RWPE1 (cell line): ENCODE results near the gene LZTFL1.

Experiments
- CTCF ChIA-PET: fragments of 350-600 bp; sonication (Branson Sonifier 250); formaldehyde crosslinking; extraction: SDS; loops from one replicate; lab custom pipeline; 2021; lab: Yijun Ruan, JAX
- POLR2A ChIA-PET: fragments of 400-600 bp; formaldehyde crosslinking; extraction: SDS; loops from one replicate; lab custom pipeline; 2020; ENCODE audit warnings: antibody characterized with exemption; ENCODE audit not compliant: low non-redundant PET; lab: Yijun Ruan, JAX
- DNase-seq: peaks from one replicate; pipeline ENCODE4 v3.0.0; 2012; ENCODE audit warnings: low spot score
- H3K27ac ChIP-seq: fragments of 450-650 bp; 2 replicates; pipeline ENCODE4 v1.5.1; 2017
- CTCF ChIP-seq: fragments of 450-650 bp; conservative IDR thresholded peaks from 2 replicates; pipeline ENCODE4 v1.5.1; 2017; ENCODE audit warnings: low read depth, mild to moderate bottlenecking

LZTFL1 gene

GRCh38 chr3:45803252-45803935 is 38.5 kb downstream of the LZTFL1 start:
- DNase-seq = no peak
- no peak for TF ChIP-seq CTCF
- POLR2A ChIA-PET = no interaction called here
- no peak overlapping the region for H3K27ac ChIP-seq
- CTCF ChIA-PET = no interaction called here

GRCh38 chr3:45802146-45802545 is 39.8 kb downstream of the LZTFL1 start:
- H3K27ac ChIP-seq = no peak overlapping the region
- no peak for TF ChIP-seq CTCF
- ChIA-PET CTCF (no interaction called here), POLR2A (no interaction called here)
- DNase-seq = no peak

- ChIA-PET CTCF (interaction anchor here (0.5 kb wide), 1 partner anchor 12 kb away, joined by 4 read pairs; no protein-coding TSS in a partner anchor), POLR2A (no interaction called here)
- no peak for TF ChIP-seq CTCF
- H3K27ac ChIP-seq = no peak overlapping the region
- no peak for DNase-seq
Observed at GRCh38 chr3:45800611-45801010, 41.3 kb downstream of the LZTFL1 start.

DNA sequence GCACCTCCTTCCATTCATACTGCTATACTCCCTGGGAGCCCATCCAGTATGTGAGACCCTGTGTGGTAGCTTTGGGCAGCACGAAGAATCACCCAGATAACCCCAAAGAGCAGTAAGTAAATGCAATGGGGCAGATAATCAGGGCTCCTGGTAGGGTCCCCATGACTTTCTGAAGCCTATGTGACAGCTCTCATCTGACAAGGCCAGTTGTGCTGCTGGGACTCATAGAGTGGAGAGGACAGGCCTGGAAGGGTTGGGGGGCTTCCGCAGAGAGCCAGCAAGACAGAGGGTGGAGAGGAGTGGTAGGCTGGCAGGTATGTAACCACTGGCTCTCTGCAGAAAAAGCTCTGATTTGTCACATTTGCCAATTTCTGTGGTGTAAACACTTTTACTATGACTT is 42.3 kb downstream of the LZTFL1 start:
- no peak for DNase-seq
- TF ChIP-seq CTCF = no peak
- POLR2A ChIA-PET = no interaction called here
- H3K27ac ChIP-seq = no peak overlapping the region
- CTCF ChIA-PET = no interaction called here

- CTCF ChIA-PET = no interaction called here
- POLR2A ChIA-PET = no interaction called here
- DNase-seq = no peak
- H3K27ac ChIP-seq = no peak overlapping the region
- TF ChIP-seq CTCF = no peak
Observed at GRCh38 chr3:45798034-45798433, 43.9 kb downstream of the LZTFL1 start.

GRCh38 chr3:45796902-45797637 is 44.8 kb downstream of the LZTFL1 start:
- CTCF ChIA-PET = no interaction called here

More at GRCh38 chr3:45796902-45797637, 44.8 kb downstream of the LZTFL1 start:
- POLR2A ChIA-PET = no interaction called here
- no peak for DNase-seq
- no peak for TF ChIP-seq CTCF
- H3K27ac ChIP-seq = no peak overlapping the region
